H1 (cell line): Measurements from ENCODE around the gene RAB11FIP3. TPM values are rescaled to one million over a fixed set of nuclear protein-coding genes. Genes with fewer than 3 reads are reported as not detected.

Source experiments
- ATF3 ChIP-seq: IDR thresholded peaks from 2 replicates; pipeline ENCODE4 v1.6.1; 2011; ENCODE audit warnings: low read depth, mild to moderate bottlenecking, low read length; ENCODE audit not compliant: insufficient read depth
- CREB1 ChIP-seq: IDR thresholded peaks from 2 replicates; pipeline ENCODE4 v1.6.1; 2012; ENCODE audit warnings: inconsistent platforms
- NRF1 ChIP-seq: IDR thresholded peaks from 2 replicates; pipeline ENCODE4 v1.6.1; 2011; ENCODE audit warnings: mild to moderate bottlenecking, low read depth, low read length, improper control_type of control experiment
- RAD21 ChIP-seq, 2 experiments: IDR thresholded peaks in 1 of 2; conservative IDR thresholded peaks in 1 of 2; 2 replicates each; pipeline ENCODE4 v1.6.1; 2011; ENCODE audit warnings: low read depth in 2 of 2, low read length in 2 of 2, improper control_type of control experiment in 1 of 2, inconsistent platforms in 1 of 2, mild to moderate bottlenecking in 1 of 2, moderate library complexity in 1 of 2
- polyA plus RNA-seq, 7 experiments: library from polyadenylated mRNA; depleted of rRNA in 3 of 7; stranded (reverse) in 5 of 7; unstranded in 2 of 7; fragments of >200 nt in 5 of 7; fragments of 200-250 nt in 2 of 7; gene quantifications; 1 replicate in 5 of 7; 2 replicates in 1 of 7; 4 replicates in 1 of 7; pipeline versions ENCODE4 v1.2.1 to v1.2.3, GENCODE V29; 2011 to 2013; ENCODE audit warnings: missing spikeins in 2 of 7, mixed read lengths in 2 of 7
- total RNA-seq: library from RNA; stranded (reverse); fragmentation: NEBNext Ultra II Directional; extraction: Animal tissue kit (Norgen Biotek cat#: 25700); gene quantifications from 2 replicates; pipeline ENCODE4 v1.2.1, GENCODE V29; 2021

RAB11FIP3 gene
- total and polyA plus RNA-seq, 2 of the 8 experiments (the other 6 are each of a cell fraction or from before 2014, with no cell fraction given) = 9.3 to 35.2 TPM

DNA sequence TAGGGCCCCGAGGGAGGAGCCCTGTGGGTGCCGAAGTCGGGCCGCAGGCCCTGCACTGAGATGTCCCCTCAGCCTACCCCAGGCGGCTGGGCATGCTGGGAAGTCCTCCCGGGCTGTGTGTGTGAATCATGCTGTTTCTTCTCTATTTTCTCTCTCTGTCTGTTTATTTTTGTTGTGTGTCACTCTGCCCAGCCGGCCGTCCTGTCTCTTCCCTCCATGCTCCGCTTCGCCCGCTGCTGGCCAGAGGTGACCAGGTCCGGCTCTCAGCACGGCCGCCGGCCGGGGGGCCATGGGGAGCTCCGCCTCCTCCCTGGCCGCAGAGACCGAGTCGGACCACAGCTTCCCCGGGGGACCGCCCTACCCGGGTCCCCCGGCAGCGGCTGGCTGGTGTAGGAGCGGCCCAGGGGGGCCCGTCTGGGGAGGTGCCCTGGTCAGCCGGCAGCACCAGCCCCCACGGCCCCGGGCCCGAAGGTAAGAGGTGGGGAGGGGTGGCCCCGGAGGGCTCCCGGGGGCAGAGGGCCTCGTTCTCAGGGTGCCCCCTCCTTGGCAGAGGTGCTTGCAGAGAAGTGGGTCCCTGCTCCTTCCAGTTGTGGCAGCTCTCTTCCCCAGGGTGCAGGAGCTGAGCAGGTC is 114.6 kb downstream of the RAB11FIP3 start (continued):
- TF ChIP-seq RAD21 (IDR thresholded peaks at IDR 0.05 in 1 of 2, conservative IDR thresholded peaks at IDR 0.05 in 1 of 2; ENCODE audit: low read depth in 2 of 2, low read length in 2 of 2) (no peak), ATF3 (no peak), NRF1 (no peak), CREB1 (no peak)
